Tibial nerve (tissue), 4 donors: Measurements from ENCODE around the gene CCDC158. TPM values are rescaled to one million over a fixed set of nuclear protein-coding genes. Genes with fewer than 3 reads are reported as not detected.
"Not testable (repeated sequence)": the region's sequence is repeated elsewhere in the genome, so short reads cannot be mapped to it uniquely, and the experiment has no call there.

Experiments used
- DNase-seq, 2 donors: peaks; one replicate each; pipeline ENCODE4 v3.0.0-alpha.2; 2019; ENCODE audit warnings: low spot score in 2 of 2
- H3K27ac ChIP-seq, 4 donors: fragments of 200-600 bp; sonication (generic) in 3 of 4; one replicate each; pipeline ENCODE4 v1.5.1; 2017 to 2019; ENCODE audit warnings: mild to moderate bottlenecking in 1 of 4
- H3K27me3 ChIP-seq, 2 donors: fragments of 200-600 bp; sonication (generic) in 1 of 2; one replicate each; pipeline versions ENCODE4 v1.5.1 to v1.6.0; 2017 to 2019
- H3K36me3 ChIP-seq, 3 donors: fragments of 200-600 bp; sonication (generic); one replicate each; pipeline ENCODE4 v1.5.1; 2018 to 2019
- H3K4me1 ChIP-seq, 4 donors: fragments of 200-600 bp; sonication (generic) in 3 of 4; one replicate each; pipeline ENCODE4 v1.5.1; 2017 to 2019
- H3K4me3 ChIP-seq, 4 donors: fragments of 200-600 bp; sonication (generic) in 3 of 4; one replicate each; pipeline ENCODE4 v1.5.1; 2017 to 2019; ENCODE audit warnings: mild to moderate bottlenecking in 1 of 4, moderate library complexity in 1 of 4
- H3K9me3 ChIP-seq, 4 donors: fragments of 200-600 bp; sonication (generic) in 3 of 4; one replicate each; pipeline ENCODE4 v1.5.1; 2017 to 2019
- EP300 ChIP-seq, 2 donors: sonication (generic); formaldehyde crosslinking; IDR thresholded peaks; one replicate each; pipeline ENCODE4 v1.6.1; 2017; ENCODE audit warnings: antibody characterized with exemption in 2 of 2, mild to moderate bottlenecking in 1 of 2
- POLR2A ChIP-seq, 2 donors: fragments of 450-650 bp; IDR thresholded peaks; one replicate each; pipeline ENCODE4 v1.6.1; 2017; ENCODE audit warnings: antibody characterized with exemption in 2 of 2, mild to moderate bottlenecking in 2 of 2, moderate library complexity in 2 of 2
- WGBS, 2 donors: methylation state at CpG; one replicate each; pipeline ENCODE4 v1.1.5; 2018; 5-methylcytosine and 5-hydroxymethylcytosine counted together
- total RNA-seq, 4 donors: library from RNA; depleted of rRNA; stranded (reverse); fragments of >200 nt; gene quantifications; one replicate each; pipeline ENCODE4 v1.1.0, GENCODE V29; 2016
- TF ChIP-seq, protein P1 (sequence below), 5 experiments: fragments of 200-600 bp in 3 of 5; fragments of 450-650 bp in 2 of 5; sonication (generic) in 3 of 5; IDR thresholded peaks; one replicate each; pipeline ENCODE4 v1.5.1; 2016 to 2019; ENCODE audit warnings: antibody characterized with exemption in 5 of 5, mild to moderate bottlenecking in 3 of 5, moderate library complexity in 2 of 5

The CCDC158 gene
- total RNA-seq, 4 donors from 2014 or later = 0.39 to 8.4 (median 0.86) TPM

DNA sequence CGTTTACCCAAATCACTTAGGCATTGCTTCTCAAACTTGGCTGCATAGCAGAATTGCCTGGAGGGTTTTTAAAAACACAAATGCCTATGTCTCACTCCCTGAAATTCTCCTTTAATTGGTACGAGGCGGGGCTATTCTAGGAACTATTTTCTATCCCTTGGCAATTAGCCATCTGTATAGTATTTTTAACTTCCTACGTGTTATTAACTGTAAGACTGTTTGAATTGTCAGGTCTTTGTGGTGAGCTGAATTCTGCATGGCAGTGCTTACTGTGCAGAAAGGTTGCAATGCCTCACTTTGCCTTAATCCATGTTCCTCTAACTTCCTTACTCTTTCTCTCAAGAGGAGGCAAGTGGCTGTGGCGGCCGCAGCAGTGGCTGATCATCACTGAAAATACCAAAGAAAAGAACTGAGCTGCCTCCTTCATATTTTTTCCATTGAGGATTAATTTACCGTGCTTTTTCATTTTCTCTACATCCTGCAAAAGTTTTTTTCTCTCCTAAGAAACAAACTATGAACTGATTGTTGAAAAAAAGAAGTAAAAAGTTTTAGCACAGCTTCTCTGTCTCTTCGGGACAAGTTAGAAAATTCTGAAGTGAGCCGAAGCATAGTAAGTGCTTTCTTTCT is 14.1 kb upstream of the CCDC158 start, which contains the start of gene SHROOM3:
Gene SHROOM3 (plus strand): TSS at position 329 of the 627 bp plus-strand sequence. CDS start 824 bp downstream, outside the sequence.
- Histone ChIP-seq H3K4me3 (peak within 1 kb of the TSS; percentile 1 to 39 (median 17)), H3K4me1 (peaks cover 0 to 19% (median 0%) of the 10 kb centered on the region in 4 donors), H3K27me3 (no peaks in the 10 kb centered on the region), H3K36me3 (no peaks in the 10 kb centered on the region), H3K27ac (peak within 1 kb of the TSS in 2 of 4 donors; percentile 38 to 45), H3K9me3 (no peaks in the 10 kb centered on the region)
- TF ChIP-seq POLR2A (IDR thresholded peaks at IDR 0.05) (no peak), EP300 (IDR thresholded peaks at IDR 0.05) (no peak)
- TF ChIP-seq, protein P1, sequence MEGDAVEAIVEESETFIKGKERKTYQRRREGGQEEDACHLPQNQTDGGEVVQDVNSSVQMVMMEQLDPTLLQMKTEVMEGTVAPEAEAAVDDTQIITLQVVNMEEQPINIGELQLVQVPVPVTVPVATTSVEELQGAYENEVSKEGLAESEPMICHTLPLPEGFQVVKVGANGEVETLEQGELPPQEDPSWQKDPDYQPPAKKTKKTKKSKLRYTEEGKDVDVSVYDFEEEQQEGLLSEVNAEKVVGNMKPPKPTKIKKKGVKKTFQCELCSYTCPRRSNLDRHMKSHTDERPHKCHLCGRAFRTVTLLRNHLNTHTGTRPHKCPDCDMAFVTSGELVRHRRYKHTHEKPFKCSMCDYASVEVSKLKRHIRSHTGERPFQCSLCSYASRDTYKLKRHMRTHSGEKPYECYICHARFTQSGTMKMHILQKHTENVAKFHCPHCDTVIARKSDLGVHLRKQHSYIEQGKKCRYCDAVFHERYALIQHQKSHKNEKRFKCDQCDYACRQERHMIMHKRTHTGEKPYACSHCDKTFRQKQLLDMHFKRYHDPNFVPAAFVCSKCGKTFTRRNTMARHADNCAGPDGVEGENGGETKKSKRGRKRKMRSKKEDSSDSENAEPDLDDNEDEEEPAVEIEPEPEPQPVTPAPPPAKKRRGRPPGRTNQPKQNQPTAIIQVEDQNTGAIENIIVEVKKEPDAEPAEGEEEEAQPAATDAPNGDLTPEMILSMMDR (IDR thresholded peaks at IDR 0.05) = no peak
- WGBS, 2 donors = 18 to 27% methylated on average over 9 of the region's 9 CpGs
- no peak for DNase-seq

DNA sequence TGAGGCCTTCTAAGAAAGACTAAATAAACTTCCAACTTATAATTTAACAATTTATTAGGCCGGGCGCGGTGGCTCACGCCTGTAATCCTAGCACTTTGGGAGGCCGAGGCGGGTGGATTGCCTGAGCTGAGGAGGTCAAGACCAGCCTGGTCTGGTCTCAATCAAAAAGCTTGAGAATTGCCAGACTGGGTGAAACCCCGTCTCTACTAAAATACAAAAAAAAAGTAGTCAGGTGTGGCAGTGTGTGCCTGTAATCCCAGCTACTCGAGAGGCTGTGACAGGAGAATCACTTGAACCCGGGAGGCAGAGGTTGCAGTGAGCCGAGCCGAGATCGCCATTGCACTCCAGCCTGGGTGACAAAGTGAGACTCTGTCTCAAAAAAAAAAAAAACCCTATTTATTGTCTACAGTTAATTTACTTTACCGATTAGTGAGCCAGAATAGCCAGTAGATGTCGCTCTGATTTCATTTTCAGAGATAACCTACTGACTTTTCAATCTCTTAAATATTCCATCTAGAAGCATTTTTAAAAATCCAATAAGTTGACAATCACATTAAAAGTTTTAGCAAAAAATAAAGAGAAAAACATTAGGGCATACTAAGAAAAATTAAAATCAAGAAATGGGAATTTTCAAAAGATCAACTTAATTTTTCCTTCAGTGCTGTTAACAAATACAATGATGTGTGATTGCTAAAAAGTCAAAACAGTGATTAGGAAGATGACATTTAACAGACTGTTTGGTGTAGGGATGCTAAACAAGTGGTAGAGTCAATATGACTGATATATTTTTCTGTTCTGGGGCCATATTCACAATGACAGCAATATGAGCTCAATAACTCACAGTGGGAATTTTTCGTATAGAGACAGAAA is 9.8 kb upstream of the CCDC158 start:
- peaks cover 0 to 14% (median 0%) of the 10 kb centered on the region in 4 donors for H3K4me1 ChIP-seq
- no peak overlapping the region for H3K4me3 ChIP-seq
- H3K27me3 ChIP-seq = no peaks in the 10 kb centered on the region
- 39 to 42% methylated on average over 15 of the region's 15 CpGs for WGBS, 2 donors
- no peaks in the 10 kb centered on the region for H3K9me3 ChIP-seq
- DNase-seq = peak in 1 of 2 donors; percentile 33
- H3K36me3 ChIP-seq = no peaks in the 10 kb centered on the region
- H3K27ac ChIP-seq = no peak overlapping the region
- TF ChIP-seq, protein P1 (IDR thresholded peaks at IDR 0.05) = peak; percentile 49 to 67 (median 65)
- TF ChIP-seq EP300 (IDR thresholded peaks at IDR 0.05) = no peak

DNA sequence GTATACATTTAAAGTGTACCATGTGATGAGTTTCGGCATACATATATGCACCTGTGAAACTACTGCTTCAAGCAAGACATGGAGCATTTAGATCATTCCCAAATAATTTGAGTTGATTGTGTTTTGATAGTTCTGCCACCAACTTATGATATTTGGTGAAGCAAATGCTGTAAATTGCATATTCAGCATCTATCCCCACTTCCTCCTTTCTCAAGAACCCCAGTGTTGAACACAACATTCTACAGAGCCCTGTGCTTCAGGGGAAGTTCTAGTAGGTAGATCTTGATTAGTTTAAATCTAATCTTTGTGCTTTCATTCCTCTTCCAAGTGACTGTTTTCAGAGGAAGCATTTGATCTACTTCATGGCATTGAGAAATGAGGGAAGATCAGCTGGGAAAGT is 8.7 kb upstream of the CCDC158 start:
- Histone ChIP-seq H3K27me3 (no peaks in the 10 kb centered on the region), H3K36me3 (no peaks in the 10 kb centered on the region), H3K4me1 (peaks cover 0 to 4% (median 0%) of the 10 kb centered on the region in 4 donors), H3K9me3 (no peaks in the 10 kb centered on the region), H3K27ac (no peak overlapping the region), H3K4me3 (no peak overlapping the region)
- TF ChIP-seq POLR2A (IDR thresholded peaks at IDR 0.05) (no peak), EP300 (IDR thresholded peaks at IDR 0.05) (no peak)
- TF ChIP-seq, protein P1 (IDR thresholded peaks at IDR 0.05) = no peak
- DNase-seq = no peak
- WGBS, 2 donors = 88 to 97% methylated on average over 1 of the region's 1 CpG

DNA sequence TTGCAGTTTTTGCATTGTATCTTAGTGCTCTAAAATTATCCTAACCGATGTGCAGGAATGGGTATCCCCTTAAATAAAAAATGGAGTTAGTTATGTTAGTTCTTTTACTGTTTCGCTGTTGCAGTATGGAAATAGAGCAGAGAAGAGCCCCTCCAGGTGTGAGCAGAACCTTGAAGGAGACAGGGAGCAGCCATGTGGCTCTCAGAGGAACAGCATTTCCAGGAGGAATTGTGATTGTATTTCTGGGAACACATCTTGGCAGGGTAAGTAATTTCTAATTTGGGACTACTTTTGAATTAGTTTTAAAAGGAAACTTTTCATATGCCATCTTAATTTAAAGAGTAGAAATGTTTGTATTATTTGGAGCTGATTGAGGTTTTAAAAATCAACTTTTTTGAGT is 5.3 kb upstream of the CCDC158 start:
- H3K27ac ChIP-seq = no peak overlapping the region
- H3K9me3 ChIP-seq = no peaks in the 10 kb centered on the region
- no peak overlapping the region for H3K4me3 ChIP-seq
- no peak for TF ChIP-seq POLR2A (IDR thresholded peaks at IDR 0.05)
- TF ChIP-seq, protein P1 (IDR thresholded peaks at IDR 0.05) = peak in 1 of 5 experiments; percentile 10
- TF ChIP-seq EP300 (IDR thresholded peaks at IDR 0.05) = no peak
- H3K27me3 ChIP-seq = no peaks in the 10 kb centered on the region
- peaks cover 0 to 8% (median 0%) of the 10 kb centered on the region in 4 donors for H3K4me1 ChIP-seq
- WGBS, 2 donors = 67 to 75% methylated on average over 2 of the region's 2 CpGs
- no peak for DNase-seq
- no peaks in the 10 kb centered on the region for H3K36me3 ChIP-seq

DNA sequence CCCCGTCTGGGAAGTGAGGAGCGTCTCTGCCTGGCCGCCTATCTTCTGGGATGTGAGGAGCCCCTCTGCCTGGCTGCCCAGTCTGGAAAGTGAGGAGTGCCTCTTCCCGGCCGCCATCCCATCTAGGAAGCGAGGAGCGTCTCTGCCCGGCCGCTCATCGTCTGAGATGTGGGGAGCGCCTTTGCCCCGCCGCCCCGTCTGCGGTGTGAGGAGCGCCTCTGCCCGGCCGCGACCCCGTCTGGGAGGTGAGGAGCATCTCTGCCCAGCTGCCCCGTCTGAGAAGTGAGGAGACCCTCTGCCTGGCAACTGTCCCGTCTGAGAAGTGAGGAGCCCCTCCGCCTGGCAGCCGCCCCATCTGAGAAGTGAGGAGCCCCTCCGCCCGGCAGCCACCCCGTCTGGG is 2.2 kb upstream of the CCDC158 start:
- peaks cover 0 to 17% (median 0%) of the 10 kb centered on the region in 4 donors for H3K4me1 ChIP-seq
- DNase-seq, H3K9me3 ChIP-seq, H3K36me3 ChIP-seq, H3K4me3 ChIP-seq, H3K27ac ChIP-seq, H3K27me3 ChIP-seq: not testable (repeated sequence)
- WGBS, 2 donors = 95% methylated on average over 20 to 23 of the region's 27 CpGs
